Natural killer cell (primary cell): ENCODE measurements around the gene GALT. TPM values are rescaled to one million over a fixed set of nuclear protein-coding genes. Genes with fewer than 3 reads are reported as not detected.
"Not testable (repeated sequence)": the region's sequence is repeated elsewhere in the genome, so short reads cannot be mapped to it uniquely, and the experiment has no call there.

Source experiments
- ATAC-seq, 3 donors: fragments of 150-1000 bp in 2 of 3; fragments of 200-7000 bp in 1 of 3; cut with Tn5 transposase; 1 replicate in 1 of 3; 2 replicates in 2 of 3; pipeline ENCODE4 v1.10.0; 2021; ENCODE audit warnings: mild to moderate bottlenecking in 2 of 3, moderate library complexity in 2 of 3
- DNase-seq, 2 donors: peaks; one replicate each; pipeline versions ENCODE4 v3.0.0 to v3.0.0-alpha.2; 2013 to 2021; ENCODE audit warnings: mixed read lengths in 1 of 2
- H3K27ac ChIP-seq: one replicate; pipeline ENCODE4 v1.5.1; 2013; ENCODE audit warnings: mild to moderate bottlenecking, low read length
- H3K27me3 ChIP-seq: one replicate; pipeline ENCODE4 v1.6.1; 2013; ENCODE audit warnings: low read length; ENCODE audit not compliant: control insufficient read depth, insufficient read depth
- H3K36me3 ChIP-seq: one replicate; pipeline ENCODE4 v1.6.1; 2013; ENCODE audit warnings: low read length; ENCODE audit not compliant: control insufficient read depth, insufficient read depth
- H3K4me1 ChIP-seq: one replicate; pipeline ENCODE4 v1.6.1; 2013; ENCODE audit warnings: low read length; ENCODE audit not compliant: control insufficient read depth, insufficient read depth
- H3K4me3 ChIP-seq: one replicate; pipeline ENCODE4 v1.5.1; 2013; ENCODE audit warnings: low read length
- H3K9me3 ChIP-seq: one replicate; pipeline ENCODE4 v1.6.1; 2013; ENCODE audit warnings: low read length; ENCODE audit not compliant: control insufficient read depth, insufficient read depth
- H3K27ac Mint-ChIP-seq, 2 donors: one replicate each; pipeline ENCODE4 v1.8.0; 2022; ENCODE audit warnings: mild to moderate bottlenecking in 2 of 2, mixed read lengths in 2 of 2, moderate library complexity in 1 of 2
- H3K27me3 Mint-ChIP-seq, 2 donors: one replicate each; pipeline ENCODE4 v1.8.0; 2022; ENCODE audit warnings: low read depth in 2 of 2, mixed read lengths in 2 of 2
- H3K36me3 Mint-ChIP-seq: one replicate; pipeline ENCODE4 v1.8.0; 2022; ENCODE audit warnings: mixed read lengths
- H3K4me1 Mint-ChIP-seq, 2 donors: one replicate each; pipeline ENCODE4 v1.8.0; 2022; ENCODE audit warnings: mixed read lengths in 2 of 2
- H3K4me3 Mint-ChIP-seq: one replicate; pipeline ENCODE4 v1.8.0; 2022; ENCODE audit warnings: mild to moderate bottlenecking, moderate library complexity, mixed read lengths
- H3K9me3 Mint-ChIP-seq, 2 donors: one replicate each; pipeline ENCODE4 v1.8.0; 2022; ENCODE audit warnings: mixed read lengths in 2 of 2
- WGBS: methylation state at CpG from one replicate; pipeline ENCODE4 v1.1.7; 2013; ENCODE audit warnings: missing lambda C conversion rate; ENCODE audit not compliant: insufficient coverage; 5-methylcytosine and 5-hydroxymethylcytosine counted together
- intact Hi-C: fragments of 100-400 bp; cut with micrococcal nuclease; formaldehyde crosslinking; loops from one replicate; pipeline ENCODE4 v1.14.2; 2022
- total RNA-seq, 4 donors: library from RNA; stranded (reverse); fragments of 120-200 nt in 1 of 4; gene quantifications; one replicate each; pipeline versions ENCODE4 v1.2.3 to v1.2.4, GENCODE V29; 2013 to 2022
- TF ChIP-seq, protein P1 (sequence below): fragments of 200-600 bp; IDR thresholded peaks from one replicate; pipeline ENCODE4 v1.8.0; 2022; ENCODE audit warnings: antibody characterized with exemption

GALT gene
- total RNA-seq, 3 donors from 2014 or later (not counting 1 experiment from before 2014, with no cell fraction given), result 81.9 to 118 (median 89.3) TPM

DNA sequence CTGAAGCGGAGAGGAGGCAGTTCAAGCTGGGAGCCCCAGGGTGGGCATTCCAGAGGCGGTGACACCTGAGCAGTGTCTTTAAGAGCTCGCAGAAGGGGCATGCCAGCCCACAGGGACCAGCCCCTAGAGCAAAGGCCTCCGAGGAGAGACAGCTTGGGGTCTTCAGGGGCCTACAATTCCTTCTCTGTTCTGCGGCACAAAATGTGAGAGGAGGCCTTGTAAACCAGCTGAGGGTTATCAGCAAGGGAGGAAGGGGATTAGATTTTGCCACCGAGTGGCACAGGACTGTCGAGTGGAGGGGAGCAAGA is 8.4 kb upstream of the GALT start:
- Histone ChIP-seq H3K36me3 (peaks cover 5% of the 10 kb centered on the region), H3K9me3 (no peaks in the 10 kb centered on the region), H3K27ac (peak overlapping the region; percentile 91), H3K4me1 (peaks cover 30% of the 10 kb centered on the region), H3K27me3 (no peaks in the 10 kb centered on the region), H3K4me3 (peak overlapping the region; percentile 80)
- ATAC-seq (no peak), DNase-seq (no peak)
- 23% methylated on average over 7 of the region's 7 CpGs for WGBS
- Mint-ChIP-seq H3K4me1 (peaks cover 17 to 38% of the 10 kb centered on the region in 2 donors), H3K27me3 (no peaks in the 10 kb centered on the region), H3K9me3 (no peaks in the 10 kb centered on the region), H3K4me3 (peak overlapping the region; percentile 92), H3K36me3 (no peaks in the 10 kb centered on the region), H3K27ac (peak overlapping the region; percentile 95 to 98)
- intact Hi-C loops, result loop anchor here (5.0 kb wide), 1 partner anchor 36 kb away; no protein-coding TSS in a partner anchor
- TF ChIP-seq, protein P1, sequence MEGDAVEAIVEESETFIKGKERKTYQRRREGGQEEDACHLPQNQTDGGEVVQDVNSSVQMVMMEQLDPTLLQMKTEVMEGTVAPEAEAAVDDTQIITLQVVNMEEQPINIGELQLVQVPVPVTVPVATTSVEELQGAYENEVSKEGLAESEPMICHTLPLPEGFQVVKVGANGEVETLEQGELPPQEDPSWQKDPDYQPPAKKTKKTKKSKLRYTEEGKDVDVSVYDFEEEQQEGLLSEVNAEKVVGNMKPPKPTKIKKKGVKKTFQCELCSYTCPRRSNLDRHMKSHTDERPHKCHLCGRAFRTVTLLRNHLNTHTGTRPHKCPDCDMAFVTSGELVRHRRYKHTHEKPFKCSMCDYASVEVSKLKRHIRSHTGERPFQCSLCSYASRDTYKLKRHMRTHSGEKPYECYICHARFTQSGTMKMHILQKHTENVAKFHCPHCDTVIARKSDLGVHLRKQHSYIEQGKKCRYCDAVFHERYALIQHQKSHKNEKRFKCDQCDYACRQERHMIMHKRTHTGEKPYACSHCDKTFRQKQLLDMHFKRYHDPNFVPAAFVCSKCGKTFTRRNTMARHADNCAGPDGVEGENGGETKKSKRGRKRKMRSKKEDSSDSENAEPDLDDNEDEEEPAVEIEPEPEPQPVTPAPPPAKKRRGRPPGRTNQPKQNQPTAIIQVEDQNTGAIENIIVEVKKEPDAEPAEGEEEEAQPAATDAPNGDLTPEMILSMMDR, result no peak

DNA sequence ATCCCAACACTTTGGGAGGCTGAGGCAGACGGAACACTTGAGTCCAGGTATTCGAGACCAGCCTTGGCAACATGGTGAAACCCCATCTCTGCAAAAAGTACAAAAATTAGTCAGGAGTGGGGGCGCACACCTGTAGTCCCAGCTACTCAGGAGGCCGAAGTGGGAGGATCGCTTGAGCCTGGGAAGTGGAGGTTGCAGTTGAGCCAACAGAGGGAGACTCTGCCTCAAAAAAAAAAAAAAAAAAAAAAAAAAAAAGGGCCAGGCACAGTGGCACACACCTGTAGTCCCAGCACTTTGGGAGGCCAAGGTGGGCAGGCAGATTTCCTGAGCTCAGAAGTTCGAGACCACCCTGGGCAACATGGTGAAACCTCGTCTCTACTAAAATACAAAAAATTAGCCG is 7.2 kb upstream of the GALT start:
- not testable (repeated sequence) for H3K36me3 ChIP-seq, H3K4me3 Mint-ChIP-seq

DNA sequence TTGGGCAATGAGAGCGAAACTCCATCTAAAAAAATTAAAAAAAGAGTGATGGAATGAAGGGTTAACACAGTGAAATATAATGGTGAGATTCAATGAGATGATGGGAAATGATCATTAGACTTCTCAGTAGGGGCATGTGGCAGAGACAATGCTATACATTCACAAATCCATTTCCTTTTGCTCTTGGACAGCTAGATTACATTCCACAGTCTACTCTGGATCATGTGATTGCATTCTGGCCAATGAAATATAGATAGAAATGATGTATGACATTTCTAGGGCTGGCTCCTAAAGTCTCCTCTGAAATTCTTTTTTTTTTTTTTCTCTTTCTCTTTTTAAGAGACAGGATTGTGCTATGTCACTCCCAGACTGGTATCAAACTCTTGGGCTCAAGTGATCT is 3.8 kb upstream of the GALT start:
- H3K9me3 Mint-ChIP-seq, result no peaks in the 10 kb centered on the region
- intact Hi-C loops, result no loop called here
- Histone ChIP-seq H3K4me1 (peaks cover 23% of the 10 kb centered on the region), H3K9me3 (no peaks in the 10 kb centered on the region), H3K27me3 (no peaks in the 10 kb centered on the region), H3K4me3 (no peak overlapping the region), H3K27ac (no peak overlapping the region), H3K36me3 (no peaks in the 10 kb centered on the region)
- no peak overlapping the region for H3K27ac Mint-ChIP-seq
- TF ChIP-seq, protein P1, result no peak
- ATAC-seq, result no peak
- no peaks in the 10 kb centered on the region for H3K36me3 Mint-ChIP-seq
- H3K4me3 Mint-ChIP-seq, result no peak overlapping the region
- DNase-seq, result no peak
- WGBS, result 90% methylated on average over 1 of the region's 1 CpG
- peaks cover 22 to 27% of the 10 kb centered on the region in 2 donors for H3K4me1 Mint-ChIP-seq
- no peaks in the 10 kb centered on the region for H3K27me3 Mint-ChIP-seq

More for the DNA sequence above, 7.2 kb upstream of the GALT start:
- DNase-seq, H3K27me3 Mint-ChIP-seq, ATAC-seq, H3K36me3 Mint-ChIP-seq, H3K27ac ChIP-seq, H3K27ac Mint-ChIP-seq, H3K4me3 ChIP-seq, H3K9me3 ChIP-seq, H3K9me3 Mint-ChIP-seq, H3K27me3 ChIP-seq: not testable (repeated sequence)
- WGBS, result 85% methylated on average over 8 of the region's 8 CpGs
- H3K4me1 ChIP-seq, result peaks cover 30% of the 10 kb centered on the region
- intact Hi-C loops, result loop anchor here (5.0 kb wide), 1 partner anchor 37 kb away; no protein-coding TSS in a partner anchor
- peaks cover 17 to 32% of the 10 kb centered on the region in 2 donors for H3K4me1 Mint-ChIP-seq

DNA sequence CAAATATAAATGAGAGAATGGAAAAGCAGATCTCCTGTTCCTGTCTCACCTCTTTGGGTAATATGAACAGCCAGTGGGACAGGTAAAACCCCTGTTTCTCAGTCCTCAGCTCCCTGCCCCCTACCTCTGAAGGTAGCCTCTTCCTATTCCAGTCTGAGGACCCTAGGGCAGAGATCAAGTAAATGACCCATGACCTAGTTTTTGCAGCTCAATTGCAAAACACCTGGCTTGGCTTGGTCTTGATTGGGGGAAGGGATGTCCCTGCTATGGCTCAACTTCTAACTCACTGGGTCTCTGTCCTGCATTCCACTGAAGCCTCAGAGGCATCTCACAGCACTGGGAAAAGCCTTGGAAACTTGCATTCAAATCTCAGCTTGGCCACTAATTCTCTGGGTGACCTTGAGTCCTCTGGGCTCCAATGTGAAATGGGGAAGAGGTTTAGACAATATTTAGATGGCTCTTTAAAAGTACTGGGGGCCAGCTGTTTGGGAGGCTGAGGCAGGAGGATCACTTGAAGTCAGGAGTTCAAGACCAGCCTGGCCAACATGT is 1.6 kb upstream of the GALT start:
- Mint-ChIP-seq H3K36me3 (no peaks in the 10 kb centered on the region), H3K27ac (no peak overlapping the region), H3K9me3 (no peaks in the 10 kb centered on the region), H3K4me1 (peaks cover 22 to 26% of the 10 kb centered on the region in 2 donors), H3K4me3 (peak overlapping the region; percentile 28), H3K27me3 (no peaks in the 10 kb centered on the region)
- Histone ChIP-seq H3K4me3 (no peak overlapping the region), H3K36me3 (peaks cover 18% of the 10 kb centered on the region), H3K27ac (no peak overlapping the region), H3K4me1 (peaks cover 24% of the 10 kb centered on the region), H3K9me3 (no peaks in the 10 kb centered on the region), H3K27me3 (no peaks in the 10 kb centered on the region)
- DNase-seq, result no peak
- TF ChIP-seq, protein P1, result no peak
- intact Hi-C loops, result loop anchor here (5.0 kb wide), 1 partner anchor 33 kb away; the partner anchor contains the start of gene RPP25L
- ATAC-seq, result no peak
